K562 (cell line): ENCODE data around the gene BHLHE40. TPM values are rescaled to one million over a fixed set of nuclear protein-coding genes. Genes with fewer than 3 reads are reported as not detected.
A peak's percentile ranks its signal among the peaks of the same experiment; 100 is the strongest.

Experiments
- ATAC-seq: fragments of 200-7000 bp; cut with Tn5 transposase; 3 replicates; pipeline ENCODE4 v1.9.1; 2020; ENCODE audit warnings: moderate library complexity
- BruUV-seq: library from RNA; stranded (reverse); fragments of 400-500 nt; replicated peaks from 2 replicates; lab custom pipeline; 2021; lab: Mats Ljungman, UMichigan
- CTCF ChIA-PET: fragments of 300-600 bp; formaldehyde crosslinking; extraction: SDS; loops from one replicate; lab custom pipeline; 2021; ENCODE audit warnings: low intra/inter-chr PET ratio; lab: Yijun Ruan, JAX
- POLR2A ChIA-PET: fragments of 300-600, 350-650 bp; sonication (Branson Sonifier 250); formaldehyde crosslinking; extraction: SDS; loops from one replicate; lab custom pipeline; 2021; ENCODE audit warnings: antibody characterized with exemption, inconsistent platforms; lab: Yijun Ruan, JAX
- DNase-seq, 4 experiments: peaks; one replicate each; pipeline versions ENCODE4 v3.0.0 to v3.0.0-alpha.2; 2011 to 2018; ENCODE audit warnings: low spot score in 3 of 4, mixed read lengths in 3 of 4; ENCODE audit errors: extremely low read depth in 1 of 4
- FAIRE-seq: peaks from 2 replicates; lab custom pipeline; 2011; peaks lifted over from hg19 to GRCh38; lab: Jason Lieb, UNC
- H2AFZ ChIP-seq: 2 replicates; pipeline ENCODE4 v1.6.0; 2011; ENCODE audit warnings: low read depth, low read length, control low read depth, inconsistent platforms
- H3K27ac ChIP-seq: fragments of 200-600 bp; 3 replicates; pipeline ENCODE4 v1.8.0; 2011; ENCODE audit warnings: low read depth, mild to moderate bottlenecking, control low read depth, inconsistent platforms, low read length, moderate library complexity, mixed read lengths; ENCODE audit errors: extremely low read depth
- H3K27me3 ChIP-seq, 2 experiments: fragments of 300-600 bp in 1 of 2; 2 replicates in 1 of 2; 3 replicates in 1 of 2; pipeline versions ENCODE4 v1.6.0 to v1.8.0; 2011; ENCODE audit warnings: inconsistent platforms in 2 of 2, low read length in 2 of 2, mild to moderate bottlenecking in 1 of 2, mixed read lengths in 1 of 2, moderate library complexity in 1 of 2; ENCODE audit not compliant: control insufficient read depth in 2 of 2, insufficient read depth in 2 of 2
- H3K36me3 ChIP-seq: fragments of 300-600 bp; 3 replicates; pipeline ENCODE4 v1.8.0; 2011; ENCODE audit warnings: mild to moderate bottlenecking, low read length, inconsistent platforms; ENCODE audit not compliant: control insufficient read depth, insufficient read depth
- H3K4me1 ChIP-seq, 2 experiments: fragments of 200-600 bp in 1 of 2; replicated peaks in 1 of 2; 2 replicates in 1 of 2; 3 replicates in 1 of 2; pipeline versions ENCODE4 v1.5.1 to v1.8.0; 2011; ENCODE audit warnings: inconsistent platforms in 2 of 2, low read length in 2 of 2, mild to moderate bottlenecking in 1 of 2, mixed read lengths in 1 of 2, moderate library complexity in 1 of 2; ENCODE audit not compliant: control insufficient read depth in 2 of 2, insufficient read depth in 2 of 2
- H3K4me2 ChIP-seq: 2 replicates; pipeline ENCODE4 v1.6.1; 2011; ENCODE audit warnings: low read length, control low read depth, inconsistent platforms, mixed read lengths; ENCODE audit not compliant: insufficient read depth
- H3K4me3 ChIP-seq: fragments of 200-600 bp; sonication (generic), shearing (Covaris generic); 2 replicates; pipeline ENCODE4 v1.5.1; 2016; ENCODE audit warnings: control low read depth, inconsistent platforms
- H3K79me2 ChIP-seq: fragments of 200-600 bp; 3 replicates; pipeline ENCODE4 v1.8.0; 2011; ENCODE audit warnings: low read length, inconsistent platforms; ENCODE audit not compliant: control insufficient read depth, insufficient read depth
- H3K9ac ChIP-seq, 2 experiments: 2 replicates each; pipeline versions ENCODE4 v1.6.0 to v1.6.1; 2011; ENCODE audit warnings: low read depth in 2 of 2, low read length in 2 of 2, control low read depth in 1 of 2, inconsistent platforms in 1 of 2, mild to moderate bottlenecking in 1 of 2, mixed read lengths in 1 of 2; ENCODE audit not compliant: insufficient read depth in 1 of 2
- H3K9me1 ChIP-seq: one replicate; pipeline ENCODE4 v1.6.0; 2011; ENCODE audit warnings: inconsistent platforms, mild to moderate bottlenecking, low read length, moderate library complexity; ENCODE audit not compliant: control insufficient read depth, insufficient read depth
- H3K9me3 ChIP-seq: replicated peaks from 2 replicates; pipeline ENCODE4 v1.5.1; 2011; ENCODE audit warnings: low read depth, low read length, inconsistent platforms; ENCODE audit not compliant: control insufficient read depth, insufficient read depth
- H4K20me1 ChIP-seq: replicated peaks from 2 replicates; pipeline ENCODE4 v1.6.1; 2011; ENCODE audit warnings: low read length, inconsistent platforms, mixed read lengths; ENCODE audit not compliant: control insufficient read depth, insufficient read depth
- CHD1 ChIP-seq: fragments of 200-600 bp; sonication (generic); IDR thresholded peaks from one replicate; pipeline ENCODE4 v1.6.1; 2012; ENCODE audit warnings: mild to moderate bottlenecking, moderate library complexity, low read length, inconsistent platforms
- CHD4 ChIP-seq: fragments of 200-600 bp; sonication (generic); IDR thresholded peaks from 3 replicates; pipeline ENCODE4 v1.6.1; 2012; ENCODE audit warnings: low read depth, mild to moderate bottlenecking, mixed read lengths, low read length, inconsistent platforms; ENCODE audit not compliant: insufficient read depth, insufficient replicate concordance, poor library complexity, severe bottlenecking
- ELK3 ChIP-seq: fragments of 450-650 bp; formaldehyde crosslinking; IDR thresholded peaks from 2 replicates; pipeline ENCODE4 v1.4.0; 2020; ENCODE audit warnings: mild to moderate bottlenecking
- HNRNPUL1 ChIP-seq: fragments of 200-400 bp; formaldehyde crosslinking; IDR thresholded peaks from 2 replicates; pipeline ENCODE4 v1.6.1; 2017; ENCODE audit warnings: low read length
- HOMEZ ChIP-seq: fragments of 250-450 bp; sonication (Bioruptor Pico); IDR thresholded peaks from 2 replicates; pipeline ENCODE4 v1.4.0; 2020; ENCODE audit warnings: mild to moderate bottlenecking, moderate library complexity
- TBL1XR1 ChIP-seq, 2 experiments: IDR thresholded peaks; 2 replicates each; pipeline ENCODE4 v1.6.1; 2012; ENCODE audit warnings: improper control_type of control experiment in 2 of 2, low read length in 2 of 2, mild to moderate bottlenecking in 1 of 2
- ZBTB12 ChIP-seq: fragments of 250-450 bp; sonication (Bioruptor Pico); IDR thresholded peaks from 2 replicates; pipeline ENCODE4 v1.4.0; 2020
- ZBTB43 ChIP-seq: sonication (generic); formaldehyde crosslinking; IDR thresholded peaks from 2 replicates; pipeline ENCODE4 v1.8.0; 2023; ENCODE audit warnings: mild to moderate bottlenecking, missing genetic modification reagents
- WGBS: fragments of 100-300 bp; shearing (Covaris generic); methylation state at CpG from one replicate; pipeline ENCODE4 v1.1.6; 2016; ENCODE audit warnings: low coverage, mixed read lengths; ENCODE audit not compliant: insufficient coverage; ENCODE audit errors: missing lambda C conversion rate; 5-methylcytosine and 5-hydroxymethylcytosine counted together
- in situ Hi-C: fragments of 300-500 bp; cut with MboI; formaldehyde crosslinking; loops from 4 replicates; pipeline ENCODE4 v1.15.0; 2018; ENCODE audit warnings: inconsistent platforms, mixed read lengths
- intact Hi-C: fragments of 100-400 bp; cut with micrococcal nuclease; formaldehyde crosslinking; loops from 2 replicates; pipeline ENCODE4 v1.14.2; 2022
- polyA plus RNA-seq, 8 experiments: library from polyadenylated mRNA; depleted of rRNA in 4 of 8; stranded (reverse) in 5 of 8; unstranded in 3 of 8; fragments of >200 nt; fragmentation: Nextera tagmentation in 2 of 8; fragmentation: Illumina TruSeq in 1 of 8; extraction: Ambion mirVana in 2 of 8; extraction: Trizol in 1 of 8; gene quantifications; 2 replicates each; pipeline versions ENCODE4 v1.2.1 to v1.2.3, GENCODE V29; 2011 to 2014; ENCODE audit warnings: inconsistent platforms in 1 of 8, missing spikeins in 1 of 8
- total RNA-seq, 7 experiments: library from RNA; depleted of rRNA in 6 of 7; stranded (reverse); fragments of >200 nt in 6 of 7; fragmentation: Illumina TruSeq in 2 of 7; extraction: Trizol in 2 of 7; gene quantifications; 2 replicates each; pipeline versions ENCODE4 v1.2.1 to v1.2.3, GENCODE V29; 2011 to 2021; ENCODE audit warnings: low replicate concordance in 1 of 7
- TF ChIP-seq, protein P1 (sequence below), 2 experiments: fragments of 450-650 bp; IDR thresholded peaks; 2 replicates each; pipeline ENCODE4 v1.6.1; 2016
- TF ChIP-seq, protein P2 (sequence below): sonication (generic); formaldehyde crosslinking; IDR thresholded peaks from 2 replicates; pipeline ENCODE4 v1.8.1; 2022; ENCODE audit warnings: missing genetic modification reagents

Gene BHLHE40
- total and polyA plus RNA-seq, 9 of the 15 experiments (the other 6 are each of a cell fraction or from before 2014, with no cell fraction given), result 12.0 to 83.9 (median 31.4) TPM

DNA sequence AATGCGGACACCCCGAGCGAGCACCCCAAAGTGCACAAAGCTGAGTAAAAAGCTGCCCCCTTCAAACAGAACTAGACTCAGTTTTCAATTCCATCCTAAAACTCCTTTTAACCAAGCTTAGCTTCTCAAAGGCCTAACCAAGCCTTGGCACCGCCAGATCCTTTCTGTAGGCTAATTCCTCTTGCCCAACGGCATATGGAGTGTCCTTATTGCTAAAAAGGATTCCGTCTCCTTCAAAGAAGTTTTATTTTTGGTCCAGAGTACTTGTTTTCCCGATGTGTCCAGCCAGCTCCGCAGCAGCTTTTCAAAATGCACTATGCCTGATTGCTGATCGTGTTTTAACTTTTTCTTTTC lies 5.3 kb downstream of the BHLHE40 start:
- no peaks in the 10 kb centered on the region for H3K27me3 ChIP-seq
- CTCF ChIA-PET, result interaction anchor here (0.8 to 0.9 kb wide), 2 partner anchors 70 to 273 kb away, joined by 3 read pairs; no protein-coding TSS in a partner anchor
- peaks cover 3% of the 10 kb centered on the region; the same call in 1 of the 2 replicates for H4K20me1 ChIP-seq
- DNase-seq (no peak), FAIRE-seq (no peak), ATAC-seq (no peak)
- H3K9ac ChIP-seq, result peak overlapping the region; percentile 83 to 84; a peak in 3 of 4 replicates
- H3K36me3 ChIP-seq, result peaks cover 52% of the 10 kb centered on the region
- POLR2A ChIA-PET, result interaction anchor here (0.6 to 8.1 kb wide), 29 partner anchors 8 to 341 kb away, joined by 3 to 85 read pairs (median 5); no protein-coding TSS in a partner anchor
- peak overlapping the region; percentile 86 for H3K4me3 ChIP-seq
- peaks cover 56 to 66% of the 10 kb centered on the region in 2 experiments for H3K4me1 ChIP-seq
- intact Hi-C loops (no loop called here), in situ Hi-C loops (loop anchor here (5.0 kb wide), 1 partner anchor 33 kb away; no protein-coding TSS in a partner anchor)
- no peaks in the 10 kb centered on the region for H3K9me1 ChIP-seq
- peak overlapping the region; percentile 98 for H3K4me2 ChIP-seq
- peaks cover 69% of the 10 kb centered on the region for H3K79me2 ChIP-seq
- H3K27ac ChIP-seq, result peak overlapping the region; percentile 72
- no peaks in the 10 kb centered on the region for H3K9me3 ChIP-seq
- no TSS peak for BruUV-seq
- H2AFZ ChIP-seq, result 0 out of 2 replicates have a peak overlapping the region, but pooled peaks have one; percentile 3
- 62% methylated on average over 9 of the region's 9 CpGs for WGBS
- TF ChIP-seq CHD1 (peak; percentile 96), HOMEZ (CRISPR knock-in tag) (no peak), TBL1XR1 (IDR thresholded peaks at IDR 0.05; ENCODE audit: low read length in 2 of 2) (0 out of 4 replicates have a peak, but pooled peaks of 1 of the 2 experiments have one; percentile 10), HNRNPUL1 (no peak), CHD4 (no peak), ZBTB12 (CRISPR knock-in tag) (no peak), ELK3 (no peak), ZBTB43 (CRISPR knock-in tag) (no peak)
- TF ChIP-seq, protein P1, sequence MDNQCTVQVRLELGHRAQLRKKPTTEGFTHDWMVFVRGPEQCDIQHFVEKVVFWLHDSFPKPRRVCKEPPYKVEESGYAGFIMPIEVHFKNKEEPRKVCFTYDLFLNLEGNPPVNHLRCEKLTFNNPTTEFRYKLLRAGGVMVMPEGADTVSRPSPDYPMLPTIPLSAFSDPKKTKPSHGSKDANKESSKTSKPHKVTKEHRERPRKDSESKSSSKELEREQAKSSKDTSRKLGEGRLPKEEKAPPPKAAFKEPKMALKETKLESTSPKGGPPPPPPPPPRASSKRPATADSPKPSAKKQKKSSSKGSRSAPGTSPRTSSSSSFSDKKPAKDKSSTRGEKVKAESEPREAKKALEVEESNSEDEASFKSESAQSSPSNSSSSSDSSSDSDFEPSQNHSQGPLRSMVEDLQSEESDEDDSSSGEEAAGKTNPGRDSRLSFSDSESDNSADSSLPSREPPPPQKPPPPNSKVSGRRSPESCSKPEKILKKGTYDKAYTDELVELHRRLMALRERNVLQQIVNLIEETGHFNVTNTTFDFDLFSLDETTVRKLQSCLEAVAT (IDR thresholded peaks at IDR 0.05), result peak; percentile 65 to 83; a peak in 3 of 4 replicates
- TF ChIP-seq, protein P2, sequence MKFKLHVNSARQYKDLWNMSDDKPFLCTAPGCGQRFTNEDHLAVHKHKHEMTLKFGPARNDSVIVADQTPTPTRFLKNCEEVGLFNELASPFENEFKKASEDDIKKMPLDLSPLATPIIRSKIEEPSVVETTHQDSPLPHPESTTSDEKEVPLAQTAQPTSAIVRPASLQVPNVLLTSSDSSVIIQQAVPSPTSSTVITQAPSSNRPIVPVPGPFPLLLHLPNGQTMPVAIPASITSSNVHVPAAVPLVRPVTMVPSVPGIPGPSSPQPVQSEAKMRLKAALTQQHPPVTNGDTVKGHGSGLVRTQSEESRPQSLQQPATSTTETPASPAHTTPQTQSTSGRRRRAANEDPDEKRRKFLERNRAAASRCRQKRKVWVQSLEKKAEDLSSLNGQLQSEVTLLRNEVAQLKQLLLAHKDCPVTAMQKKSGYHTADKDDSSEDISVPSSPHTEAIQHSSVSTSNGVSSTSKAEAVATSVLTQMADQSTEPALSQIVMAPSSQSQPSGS, result no peak
